Measurements from ENCODE around the gene MAN1C1. TPM values are rescaled to one million over a fixed set of nuclear protein-coding genes. Genes with fewer than 3 reads are reported as not detected.
"Not testable (repeated sequence)": the region's sequence is repeated elsewhere in the genome, so short reads cannot be mapped to it uniquely, and the experiment has no call there.

The MAN1C1 gene
- total RNA-seq, 6 experiments from 2014 or later, result 10.7 to 38.8 (median 21.0) TPM

- H3K4me1 ChIP-seq, result no peaks in the 10 kb centered on the region
- H3K27me3 ChIP-seq, result no peaks in the 10 kb centered on the region
- intact Hi-C loops (cut with DNase I), result no loop called here
- ATAC-seq (no peak), DNase-seq (no peak)
- H3K9me3 ChIP-seq, result peaks cover 0 to 6% (median 0%) of the 10 kb centered on the region in 4 donors
- TF ChIP-seq POLR2A (IDR thresholded peaks at IDR 0.05), result no peak
- TF ChIP-seq CTCF (IDR thresholded peaks at IDR 0.05), result no peak
- no peak overlapping the region for H3K4me3 ChIP-seq
- no peak overlapping the region for H3K27ac ChIP-seq
- no peaks in the 10 kb centered on the region for H3K36me3 ChIP-seq
- 78% methylated on average over 2 of the region's 2 CpGs for WGBS (ENCODE audit: insufficient coverage, low coverage, low lambda C conversion rate, missing lambda C conversion rate)
Observed at GRCh38 chr1:25634066-25634465, 17.5 kb downstream of the MAN1C1 start.

- Histone ChIP-seq H3K36me3 (no peaks in the 10 kb centered on the region), H3K9me3 (peaks cover 0 to 6% (median 0%) of the 10 kb centered on the region in 4 donors), H3K4me1 (no peaks in the 10 kb centered on the region), H3K27me3 (no peaks in the 10 kb centered on the region), H3K27ac (no peak overlapping the region), H3K4me3 (no peak overlapping the region)
- DNase-seq (no peak), ATAC-seq (no peak)
- intact Hi-C loops (cut with DNase I), result no loop called here
- TF ChIP-seq POLR2A (IDR thresholded peaks at IDR 0.05) (no peak), CTCF (IDR thresholded peaks at IDR 0.05) (no peak)
- WGBS (ENCODE audit: insufficient coverage, low coverage, low lambda C conversion rate, missing lambda C conversion rate), result 82% methylated on average over 2 of the region's 2 CpGs
Observed at GRCh38 chr1:25634896-25635295, 18.3 kb downstream of the MAN1C1 start.

DNA sequence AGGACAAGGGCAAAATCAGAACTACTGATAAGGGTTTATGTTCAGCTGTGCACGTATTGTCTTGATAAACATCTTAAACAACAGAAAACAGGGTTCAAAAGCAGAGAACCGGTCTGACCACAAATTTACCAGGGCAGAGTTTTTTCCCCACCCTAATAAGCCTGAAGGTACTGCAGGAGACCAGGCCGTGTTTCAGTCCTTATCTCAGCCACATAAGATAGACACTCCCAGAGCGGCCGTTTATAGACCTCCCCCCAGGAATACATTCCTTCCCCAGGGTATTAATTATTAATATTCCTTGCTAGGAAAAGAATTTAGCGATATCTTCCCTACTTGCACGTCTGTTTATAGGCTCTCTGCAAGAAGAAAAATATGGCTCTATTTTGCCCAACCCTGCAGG is 19.6 kb downstream of the MAN1C1 start:
- H3K4me3 ChIP-seq; H3K4me1 ChIP-seq; DNase-seq; H3K27ac ChIP-seq; H3K9me3 ChIP-seq; H3K36me3 ChIP-seq; intact Hi-C loops (cut with DNase I); ATAC-seq; H3K27me3 ChIP-seq: not testable (repeated sequence)
- 89% methylated on average over 6 of the region's 7 CpGs for WGBS (ENCODE audit: insufficient coverage, low coverage, low lambda C conversion rate, missing lambda C conversion rate)

DNA sequence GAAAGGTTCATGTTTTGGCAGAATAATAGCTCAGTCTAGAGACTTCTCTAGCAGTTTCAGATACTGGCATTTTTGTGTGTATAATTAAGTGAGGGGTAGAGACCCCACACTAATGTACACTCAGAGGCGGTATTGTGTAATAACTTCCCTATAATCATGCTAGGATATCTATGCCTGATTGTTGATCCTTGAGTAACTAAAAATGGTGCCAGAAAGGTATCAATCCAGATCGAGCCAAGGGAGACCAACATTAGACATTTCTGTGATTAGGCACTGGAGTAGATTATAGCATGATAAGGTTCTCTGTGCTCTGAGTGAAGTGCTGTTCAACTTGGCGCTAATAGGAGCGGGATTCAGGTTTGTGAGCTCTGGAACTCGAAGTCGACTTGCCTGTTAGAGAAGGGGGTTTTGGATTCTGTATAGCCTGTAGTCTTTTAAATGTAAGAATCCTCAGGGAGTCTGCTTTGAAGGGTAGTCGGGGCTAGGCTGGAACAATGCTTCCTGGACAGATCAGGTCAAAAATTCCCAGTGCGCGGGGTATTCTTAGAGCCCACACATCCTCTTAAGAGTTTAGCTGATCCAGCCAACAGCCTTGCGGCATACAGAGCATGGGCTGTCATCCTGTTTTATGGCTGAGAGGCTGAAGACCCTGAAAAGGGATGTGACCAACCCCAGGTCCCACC is 24.2 kb downstream of the MAN1C1 start:
- WGBS (ENCODE audit: insufficient coverage, low coverage, low lambda C conversion rate, missing lambda C conversion rate), result 81% methylated on average over 5 of the region's 10 CpGs
- ATAC-seq (no peak), DNase-seq (no peak)
- H3K9me3 ChIP-seq, result peaks cover 0 to 6% (median 0%) of the 10 kb centered on the region in 4 donors
- H3K27ac ChIP-seq, result no peak overlapping the region
- H3K27me3 ChIP-seq, result no peaks in the 10 kb centered on the region
- TF ChIP-seq CTCF (IDR thresholded peaks at IDR 0.05) (no peak), POLR2A (IDR thresholded peaks at IDR 0.05) (no peak)
- peaks cover 0 to 12% (median 3%) of the 10 kb centered on the region in 4 donors for H3K4me1 ChIP-seq
- H3K4me3 ChIP-seq, result no peak overlapping the region
- no peaks in the 10 kb centered on the region for H3K36me3 ChIP-seq
- intact Hi-C loops (cut with DNase I), result no loop called here

DNA sequence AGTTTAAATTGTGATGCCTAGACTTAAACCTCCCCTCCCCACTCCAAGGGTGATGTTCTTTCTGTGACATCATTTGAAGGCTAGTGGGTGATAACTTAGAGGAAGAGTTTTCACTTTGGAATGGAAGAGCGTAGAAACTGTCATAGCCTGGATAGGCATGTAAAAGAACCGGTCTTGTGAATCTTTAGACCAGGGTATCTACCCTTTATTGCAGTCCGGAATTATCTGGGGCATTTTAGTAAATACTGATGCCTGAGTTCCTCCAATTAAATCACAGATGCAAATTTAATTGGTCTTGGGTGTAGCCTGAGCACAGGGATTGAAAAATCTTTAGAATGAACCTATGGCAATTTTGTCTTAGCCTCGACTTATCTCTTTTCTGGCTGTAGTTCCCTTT is 24.7 kb downstream of the MAN1C1 start:
- Histone ChIP-seq H3K36me3 (no peaks in the 10 kb centered on the region), H3K27ac (peak overlapping the region in 1 of 3 donors; percentile 22), H3K4me3 (no peak overlapping the region), H3K9me3 (peaks cover 0 to 6% (median 0%) of the 10 kb centered on the region in 4 donors), H3K4me1 (peaks cover 0 to 12% (median 3%) of the 10 kb centered on the region in 4 donors), H3K27me3 (no peaks in the 10 kb centered on the region)
- ATAC-seq, result no peak
- no peak for DNase-seq
- intact Hi-C loops (cut with DNase I), result no loop called here
- whole genome bisulfite sequencing (ENCODE audit: insufficient coverage, low coverage, low lambda C conversion rate, missing lambda C conversion rate), result 61% methylated on average over 4 of the region's 4 CpGs
- no peak for TF ChIP-seq CTCF (IDR thresholded peaks at IDR 0.05)
